ENCODE results near the gene PNKD. TPM values are rescaled to one million over a fixed set of nuclear protein-coding genes. Genes with fewer than 3 reads are reported as not detected.

PNKD gene
- total and polyA plus RNA-seq, 10 of the 15 experiments (the other 5 are each of a cell fraction or from before 2014, with no cell fraction given): 27.2 to 106 (median 61.3) TPM

DNA sequence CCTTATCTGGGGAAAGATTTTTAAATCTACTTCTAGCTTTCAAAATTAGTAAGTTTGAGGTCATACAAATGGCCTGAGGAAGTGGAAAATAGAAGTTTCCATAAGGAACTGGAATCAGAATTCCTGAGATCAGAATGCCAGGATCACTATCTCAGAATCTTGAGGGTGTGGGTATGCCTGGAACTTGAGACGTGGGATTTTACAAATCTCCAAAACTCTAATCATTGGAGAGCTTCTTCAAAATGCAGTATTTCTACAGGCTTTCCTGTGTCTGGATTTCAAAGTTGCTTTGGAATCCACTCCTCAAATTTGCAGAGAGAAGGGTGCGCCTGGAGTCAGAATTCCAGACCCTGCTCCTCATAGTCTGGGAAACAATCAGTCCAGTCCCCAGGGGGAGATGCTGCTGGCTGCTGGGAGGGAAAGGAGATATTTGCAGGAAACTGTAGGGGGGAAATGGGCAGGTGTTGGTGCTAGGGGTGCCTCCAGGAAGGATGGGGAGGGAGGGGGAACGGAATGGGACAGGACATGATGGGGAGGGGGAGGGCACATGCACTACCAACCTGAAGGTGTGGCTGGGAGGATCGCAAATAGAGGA lies 55.3 kb downstream of the PNKD start:
- ChIA-PET POLR2A (no interaction called here), CTCF (interaction anchor here (0.9 to 2.4 kb wide), 5 partner anchors 24 to 54 kb away, joined by 3 to 11 read pairs (median 4); partner anchors contain the start of gene CATIP), RAD21 (ENCODE audit: unreplicated experiment) (interaction anchor here (1.8 kb wide), 1 partner anchor 24 kb away, joined by 6 read pairs; no protein-coding TSS in a partner anchor), SMC1A (ENCODE audit: uncharacterized antibody, unreplicated experiment) (interaction anchor here (1.5 to 3.2 kb wide), 2 partner anchors 32 kb away, joined by 3 to 7 read pairs; no protein-coding TSS in a partner anchor)
- ATAC-seq (no peak), FAIRE-seq (no peak), DNase-seq (ENCODE audit: low read depth, low spot score) (no peak)
- Histone ChIP-seq H3K27me3 (replicated peaks in 1 of 2; ENCODE audit: control insufficient read depth in 2 of 2, insufficient read depth in 2 of 2, low read length in 1 of 2) (no peaks in the 10 kb centered on the region), H3K36me3 (ENCODE audit: control insufficient read depth in 2 of 2, insufficient read depth in 2 of 2, low read length in 1 of 2) (no peaks in the 10 kb centered on the region), H3K4me1 (ENCODE audit: control insufficient read depth, insufficient read depth, low read length) (peaks cover 40% of the 10 kb centered on the region), H3K27ac (ENCODE audit: control insufficient read depth, insufficient read depth) (no peak overlapping the region), H3K9me3 (replicated peaks; ENCODE audit: control insufficient read depth, insufficient read depth, low read length) (no peaks in the 10 kb centered on the region), H3K79me2 (ENCODE audit: control insufficient read depth, insufficient read depth, low read length) (no peaks in the 10 kb centered on the region; the same call in 1 of the 2 replicates), H4K20me1 (ENCODE audit: control insufficient read depth, insufficient read depth) (no peaks in the 10 kb centered on the region), H3K9ac (ENCODE audit: control insufficient read depth, insufficient read depth, low read length) (no peak overlapping the region), H2AFZ (ENCODE audit: control insufficient read depth, low read depth, low read length) (no peak overlapping the region), H3K4me2 (ENCODE audit: control insufficient read depth, insufficient read depth) (no peak overlapping the region), H3K4me3 (no peak overlapping the region)
- no TSS peak for BruUV-seq (replicated peaks)
- in situ Hi-C loops (cut with MboI) (no loop called here), intact Hi-C loops (cut with micrococcal nuclease; ENCODE audit: unreplicated experiment) (no loop called here)
- TF ChIP-seq EZH2 (IDR thresholded peaks at IDR 0.05; ENCODE audit: borderline replicate concordance, control insufficient read depth, low read depth, low read length): no peak
- TF ChIP-seq IKZF1 (conservative IDR thresholded peaks at IDR 0.05): 0 out of 2 replicates have a peak, but pooled peaks have one; percentile 12
- 73% methylated on average over 4 of the region's 4 CpGs for WGBS (ENCODE audit: insufficient coverage, insufficient replicate concordance, low lambda C conversion rate, missing lambda C conversion rate)

DNA sequence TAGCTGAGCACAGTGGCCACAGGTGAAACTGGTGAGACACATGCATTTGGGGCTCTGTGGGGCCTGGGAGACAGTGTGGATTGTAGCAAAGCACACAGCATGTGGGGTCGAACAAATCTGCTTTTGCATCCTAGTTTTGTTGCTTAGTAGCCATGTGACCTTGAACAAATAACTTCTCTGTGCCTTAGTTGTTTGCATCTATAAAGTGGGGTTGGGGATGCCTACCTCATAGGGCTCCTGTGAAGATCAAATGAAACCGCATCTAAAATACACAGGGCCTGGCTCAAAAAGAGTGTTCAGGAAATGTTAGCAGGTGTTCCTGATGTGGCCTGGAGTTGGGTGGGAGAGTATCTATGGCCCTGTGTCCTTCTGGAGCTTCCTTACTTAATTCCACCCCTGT lies 56.0 kb downstream of the PNKD start:
- Histone ChIP-seq H3K27me3 (replicated peaks in 1 of 2; ENCODE audit: control insufficient read depth in 2 of 2, insufficient read depth in 2 of 2, low read length in 1 of 2) (no peaks in the 10 kb centered on the region), H4K20me1 (ENCODE audit: control insufficient read depth, insufficient read depth) (no peaks in the 10 kb centered on the region), H3K9me3 (replicated peaks; ENCODE audit: control insufficient read depth, insufficient read depth, low read length) (no peaks in the 10 kb centered on the region), H3K36me3 (ENCODE audit: control insufficient read depth in 2 of 2, insufficient read depth in 2 of 2, low read length in 1 of 2) (no peaks in the 10 kb centered on the region), H3K4me2 (ENCODE audit: control insufficient read depth, insufficient read depth) (no peak overlapping the region), H3K27ac (ENCODE audit: control insufficient read depth, insufficient read depth) (no peak overlapping the region), H3K4me3 (no peak overlapping the region), H3K4me1 (ENCODE audit: control insufficient read depth, insufficient read depth, low read length) (peaks cover 41% of the 10 kb centered on the region), H3K9ac (ENCODE audit: control insufficient read depth, insufficient read depth, low read length) (no peak overlapping the region), H2AFZ (ENCODE audit: control insufficient read depth, low read depth, low read length) (no peak overlapping the region), H3K79me2 (ENCODE audit: control insufficient read depth, insufficient read depth, low read length) (no peaks in the 10 kb centered on the region; the same call in 1 of the 2 replicates)
- ChIA-PET RAD21 (ENCODE audit: unreplicated experiment) (interaction anchor here (1.8 kb wide), 1 partner anchor 25 kb away, joined by 6 read pairs; no protein-coding TSS in a partner anchor), CTCF (interaction anchor here (0.9 to 2.4 kb wide), 4 partner anchors 24 to 55 kb away, joined by 3 to 11 read pairs (median 5); partner anchors contain the start of gene CATIP), POLR2A (no interaction called here), SMC1A (ENCODE audit: uncharacterized antibody, unreplicated experiment) (interaction anchor here (1.3 to 3.2 kb wide), 3 partner anchors 32 to 36 kb away, joined by 3 to 7 read pairs (median 4); no protein-coding TSS in a partner anchor)
- ATAC-seq (no peak), DNase-seq (ENCODE audit: low read depth, low spot score) (no peak), FAIRE-seq (no peak)
- in situ Hi-C loops (cut with MboI) (no loop called here), intact Hi-C loops (cut with micrococcal nuclease; ENCODE audit: unreplicated experiment) (no loop called here)
- 50% methylated on average over 2 of the region's 2 CpGs for WGBS (ENCODE audit: insufficient coverage, insufficient replicate concordance, low lambda C conversion rate, missing lambda C conversion rate)
- no TSS peak for BruUV-seq (replicated peaks)
- TF ChIP-seq SMAD5 (IDR thresholded peaks at IDR 0.05; ENCODE audit: low read depth) (no peak), SUPT20H (IDR thresholded peaks at IDR 0.05; ENCODE audit: borderline replicate concordance, control insufficient read depth, low read depth, low read length) (no peak), TCF7 (IDR thresholded peaks at IDR 0.05; ENCODE audit: borderline replicate concordance) (no peak)
- TF ChIP-seq, protein P1, sequence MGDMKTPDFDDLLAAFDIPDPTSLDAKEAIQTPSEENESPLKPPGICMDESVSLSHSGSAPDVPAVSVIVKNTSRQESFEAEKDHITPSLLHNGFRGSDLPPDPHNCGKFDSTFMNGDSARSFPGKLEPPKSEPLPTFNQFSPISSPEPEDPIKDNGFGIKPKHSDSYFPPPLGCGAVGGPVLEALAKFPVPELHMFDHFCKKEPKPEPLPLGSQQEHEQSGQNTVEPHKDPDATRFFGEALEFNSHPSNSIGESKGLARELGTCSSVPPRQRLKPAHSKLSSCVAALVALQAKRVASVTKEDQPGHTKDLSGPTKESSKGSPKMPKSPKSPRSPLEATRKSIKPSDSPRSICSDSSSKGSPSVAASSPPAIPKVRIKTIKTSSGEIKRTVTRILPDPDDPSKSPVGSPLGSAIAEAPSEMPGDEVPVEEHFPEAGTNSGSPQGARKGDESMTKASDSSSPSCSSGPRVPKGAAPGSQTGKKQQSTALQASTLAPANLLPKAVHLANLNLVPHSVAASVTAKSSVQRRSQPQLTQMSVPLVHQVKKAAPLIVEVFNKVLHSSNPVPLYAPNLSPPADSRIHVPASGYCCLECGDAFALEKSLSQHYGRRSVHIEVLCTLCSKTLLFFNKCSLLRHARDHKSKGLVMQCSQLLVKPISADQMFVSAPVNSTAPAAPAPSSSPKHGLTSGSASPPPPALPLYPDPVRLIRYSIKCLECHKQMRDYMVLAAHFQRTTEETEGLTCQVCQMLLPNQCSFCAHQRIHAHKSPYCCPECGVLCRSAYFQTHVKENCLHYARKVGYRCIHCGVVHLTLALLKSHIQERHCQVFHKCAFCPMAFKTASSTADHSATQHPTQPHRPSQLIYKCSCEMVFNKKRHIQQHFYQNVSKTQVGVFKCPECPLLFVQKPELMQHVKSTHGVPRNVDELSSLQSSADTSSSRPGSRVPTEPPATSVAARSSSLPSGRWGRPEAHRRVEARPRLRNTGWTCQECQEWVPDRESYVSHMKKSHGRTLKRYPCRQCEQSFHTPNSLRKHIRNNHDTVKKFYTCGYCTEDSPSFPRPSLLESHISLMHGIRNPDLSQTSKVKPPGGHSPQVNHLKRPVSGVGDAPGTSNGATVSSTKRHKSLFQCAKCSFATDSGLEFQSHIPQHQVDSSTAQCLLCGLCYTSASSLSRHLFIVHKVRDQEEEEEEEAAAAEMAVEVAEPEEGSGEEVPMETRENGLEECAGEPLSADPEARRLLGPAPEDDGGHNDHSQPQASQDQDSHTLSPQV (IDR thresholded peaks at IDR 0.05): no peak
- TF ChIP-seq, protein P2, sequence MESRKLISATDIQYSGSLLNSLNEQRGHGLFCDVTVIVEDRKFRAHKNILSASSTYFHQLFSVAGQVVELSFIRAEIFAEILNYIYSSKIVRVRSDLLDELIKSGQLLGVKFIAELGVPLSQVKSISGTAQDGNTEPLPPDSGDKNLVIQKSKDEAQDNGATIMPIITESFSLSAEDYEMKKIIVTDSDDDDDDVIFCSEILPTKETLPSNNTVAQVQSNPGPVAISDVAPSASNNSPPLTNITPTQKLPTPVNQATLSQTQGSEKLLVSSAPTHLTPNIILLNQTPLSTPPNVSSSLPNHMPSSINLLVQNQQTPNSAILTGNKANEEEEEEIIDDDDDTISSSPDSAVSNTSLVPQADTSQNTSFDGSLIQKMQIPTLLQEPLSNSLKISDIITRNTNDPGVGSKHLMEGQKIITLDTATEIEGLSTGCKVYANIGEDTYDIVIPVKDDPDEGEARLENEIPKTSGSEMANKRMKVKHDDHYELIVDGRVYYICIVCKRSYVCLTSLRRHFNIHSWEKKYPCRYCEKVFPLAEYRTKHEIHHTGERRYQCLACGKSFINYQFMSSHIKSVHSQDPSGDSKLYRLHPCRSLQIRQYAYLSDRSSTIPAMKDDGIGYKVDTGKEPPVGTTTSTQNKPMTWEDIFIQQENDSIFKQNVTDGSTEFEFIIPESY (IDR thresholded peaks at IDR 0.05): no peak
